Inflammatory macrophage treated with lipopolysaccharide for 4 hours (primary cell): ENCODE results near the gene TDO2.

ENCODE experiments used
- DNase-seq: peaks from one replicate; pipeline ENCODE4 v3.0.0-alpha.2; 2020

TDO2 gene

GRCh38 chr4:155954939-155955338 lies 51.4 kb downstream of the TDO2 start:
- DNase-seq = no peak

GRCh38 chr4:155956461-155956860 lies 53.0 kb downstream of the TDO2 start:
- DNase-seq = no peak

GRCh38 chr4:155959417-155959816 lies 55.9 kb downstream of the TDO2 start:
- no peak for DNase-seq

GRCh38 chr4:155960522-155960921 lies 57.0 kb downstream of the TDO2 start:
- DNase-seq = no peak

GRCh38 chr4:155961575-155961974 lies 58.1 kb downstream of the TDO2 start:
- no peak for DNase-seq

GRCh38 chr4:155962767-155963166 lies 59.3 kb downstream of the TDO2 start:
- no peak for DNase-seq

- DNase-seq = no peak
Measured at GRCh38 chr4:155964016-155964891, 60.8 kb downstream of the TDO2 start.

- DNase-seq = peak; percentile 13
Measured at GRCh38 chr4:155966171-155966570, 62.7 kb downstream of the TDO2 start.

GRCh38 chr4:155966731-155967395 lies 63.4 kb downstream of the TDO2 start:
- DNase-seq = no peak
